PC-9 (cell line): ENCODE data around the gene PDE4D. TPM values are rescaled to one million over a fixed set of nuclear protein-coding genes. Genes with fewer than 3 reads are reported as not detected.

ENCODE experiments used
- BruUV-seq: library from RNA; stranded (reverse); fragments of 400-500 nt; replicated peaks from 2 replicates; lab custom pipeline; 2021; lab: Mats Ljungman, UMichigan
- CTCF ChIA-PET: fragments of 300-600 bp; sonication (Branson Sonifier 250); formaldehyde crosslinking; loops from one replicate; lab custom pipeline; 2022; ENCODE audit warnings: antibody characterized with exemption; lab: Charles Lee
- POLR2A ChIA-PET: fragments of 300-600 bp; sonication (Branson Sonifier 250); formaldehyde crosslinking; loops from one replicate; lab custom pipeline; 2022; ENCODE audit warnings: antibody characterized with exemption; ENCODE audit not compliant: unreplicated experiment; lab: Charles Lee
- DNase-seq, 2 experiments: peaks; one replicate each; pipeline versions ENCODE4 v3.0.0 to v3.0.0-alpha.2; 2015 to 2022; ENCODE audit warnings: mixed read lengths in 1 of 2
- H2AFZ ChIP-seq: fragments of 200-600 bp; sonication (generic); 2 replicates; pipeline ENCODE4 v1.8.1; 2017; ENCODE audit warnings: antibody characterized with exemption
- H3F3A ChIP-seq: fragments of 200-600 bp; sonication (generic); 2 replicates; pipeline ENCODE4 v1.8.1; 2017; ENCODE audit warnings: antibody characterized with exemption, mild to moderate bottlenecking, low read depth; ENCODE audit not compliant: insufficient read depth
- H3K27ac ChIP-seq: fragments of 200-600 bp; sonication (generic); 2 replicates; pipeline ENCODE4 v1.6.1; 2016; ENCODE audit warnings: mixed run types
- H3K27me3 ChIP-seq: fragments of 200-600 bp; sonication (generic); 2 replicates; pipeline ENCODE4 v1.6.1; 2016; ENCODE audit warnings: low read depth, mixed run types; ENCODE audit not compliant: insufficient read depth
- H3K36me3 ChIP-seq: fragments of 200-600 bp; sonication (generic); 2 replicates; pipeline ENCODE4 v1.6.1; 2016; ENCODE audit warnings: low read depth, mixed run types
- H3K4me1 ChIP-seq: fragments of 200-600 bp; sonication (generic); replicated peaks from 2 replicates; pipeline ENCODE4 v1.6.1; 2016; ENCODE audit warnings: mixed run types; ENCODE audit not compliant: insufficient read depth
- H3K4me2 ChIP-seq: fragments of 200-600 bp; sonication (generic); 2 replicates; pipeline ENCODE4 v1.6.1; 2017; ENCODE audit warnings: mixed run types
- H3K4me3 ChIP-seq: fragments of 200-600 bp; sonication (generic); 2 replicates; pipeline ENCODE4 v1.6.1; 2016; ENCODE audit warnings: mixed run types
- H3K79me2 ChIP-seq: fragments of 200-600 bp; sonication (generic); 2 replicates; pipeline ENCODE4 v1.6.1; 2017; ENCODE audit warnings: low read depth, mixed run types
- H3K9me2 ChIP-seq: fragments of 200-600 bp; sonication (generic); 2 replicates; pipeline ENCODE4 v1.8.1; 2017; ENCODE audit warnings: mild to moderate bottlenecking; ENCODE audit not compliant: insufficient read depth
- H3K9me3 ChIP-seq: fragments of 200-600 bp; sonication (generic); 2 replicates; pipeline ENCODE4 v1.8.1; 2016; ENCODE audit warnings: low read depth; ENCODE audit not compliant: insufficient read depth
- H4K20me1 ChIP-seq: fragments of 200-600 bp; sonication (generic); 2 replicates; pipeline ENCODE4 v1.8.1; 2017; ENCODE audit not compliant: insufficient read depth
- CTCF ChIP-seq: fragments of 200-600 bp; sonication (generic); conservative IDR thresholded peaks from 2 replicates; pipeline ENCODE4 v1.6.1; 2017; ENCODE audit warnings: mixed run types, antibody characterized with exemption, mild to moderate bottlenecking, moderate library complexity
- EZH2 ChIP-seq: fragments of 200-600 bp; sonication (generic); IDR thresholded peaks from 2 replicates; pipeline ENCODE4 v1.8.0; 2017; ENCODE audit warnings: antibody characterized with exemption, low read depth
- intact Hi-C: fragments of 100-400 bp; cut with micrococcal nuclease; formaldehyde crosslinking; loops from one replicate; pipeline ENCODE4 v1.10.0; 2022; ENCODE audit not compliant: unreplicated experiment
- total RNA-seq: library from RNA; stranded (reverse); gene quantifications from 2 replicates; pipeline ENCODE4 v1.2.3, GENCODE V29; 2021

PDE4D gene
- total RNA-seq, 1 experiment from 2014 or later, result 9.8 TPM

GRCh38 chr5:59503220-59503619 lies 390.3 kb downstream of the PDE4D start:
- no peaks in the 10 kb centered on the region for H3K9me2 ChIP-seq
- no peak overlapping the region for H3K27ac ChIP-seq
- no peak for DNase-seq
- H3K27me3 ChIP-seq, result no peaks in the 10 kb centered on the region
- H3K36me3 ChIP-seq, result no peaks in the 10 kb centered on the region
- no peaks in the 10 kb centered on the region for H3K4me1 ChIP-seq
- H4K20me1 ChIP-seq, result no peaks in the 10 kb centered on the region
- no peak overlapping the region for H3K4me3 ChIP-seq
- H3K9me3 ChIP-seq, result no peaks in the 10 kb centered on the region; the same call in 1 of the 2 replicates
- H3K4me2 ChIP-seq, result no peak overlapping the region
- no TSS peak for BruUV-seq
- TF ChIP-seq CTCF, result no peak
- TF ChIP-seq EZH2, result no peak
- no peak overlapping the region for H2AFZ ChIP-seq
- intact Hi-C loops, result loop anchor here (5.0 kb wide), 1 partner anchor 316 kb away; no protein-coding TSS in a partner anchor
- H3K79me2 ChIP-seq, result no peaks in the 10 kb centered on the region
- POLR2A ChIA-PET, result no interaction called here
- H3F3A ChIP-seq, result peaks cover 4% of the 10 kb centered on the region; the same call in 1 of the 2 replicates
- CTCF ChIA-PET, result no interaction called here

GRCh38 chr5:59501316-59501715 lies 392.2 kb downstream of the PDE4D start:
- Histone ChIP-seq H3K4me3 (no peak overlapping the region), H4K20me1 (no peaks in the 10 kb centered on the region), H2AFZ (no peak overlapping the region), H3K4me2 (no peak overlapping the region), H3K4me1 (no peaks in the 10 kb centered on the region), H3K79me2 (no peaks in the 10 kb centered on the region), H3K27me3 (no peaks in the 10 kb centered on the region), H3K27ac (no peak overlapping the region), H3K36me3 (no peaks in the 10 kb centered on the region), H3K9me2 (no peaks in the 10 kb centered on the region), H3F3A (peaks cover 4% of the 10 kb centered on the region; the same call in 1 of the 2 replicates), H3K9me3 (no peaks in the 10 kb centered on the region; the same call in 1 of the 2 replicates)
- intact Hi-C loops, result loop anchor here (5.0 kb wide), 1 partner anchor 314 kb away; no protein-coding TSS in a partner anchor
- ChIA-PET CTCF (no interaction called here), POLR2A (no interaction called here)
- DNase-seq, result no peak
- TF ChIP-seq CTCF, result no peak
- no peak for TF ChIP-seq EZH2
- no TSS peak for BruUV-seq

GRCh38 chr5:59500014-59500413 lies 393.5 kb downstream of the PDE4D start:
- Histone ChIP-seq H3K27ac (no peak overlapping the region), H3K27me3 (no peaks in the 10 kb centered on the region), H3K79me2 (no peaks in the 10 kb centered on the region), H3F3A (peaks cover 4% of the 10 kb centered on the region; the same call in 1 of the 2 replicates), H3K4me2 (no peak overlapping the region), H2AFZ (no peak overlapping the region), H3K9me2 (no peaks in the 10 kb centered on the region), H4K20me1 (no peaks in the 10 kb centered on the region), H3K36me3 (no peaks in the 10 kb centered on the region), H3K4me1 (no peaks in the 10 kb centered on the region), H3K9me3 (no peaks in the 10 kb centered on the region), H3K4me3 (no peak overlapping the region)
- no peak for DNase-seq
- no peak for TF ChIP-seq CTCF
- TF ChIP-seq EZH2, result no peak
- ChIA-PET CTCF (no interaction called here), POLR2A (no interaction called here)
- no TSS peak for BruUV-seq
- intact Hi-C loops, result loop anchor here (5.0 kb wide), 1 partner anchor 313 kb away; no protein-coding TSS in a partner anchor
